Pancreas (tissue), 10 donors: ENCODE results near the gene GFM1. TPM values are rescaled to one million over a fixed set of nuclear protein-coding genes. Genes with fewer than 3 reads are reported as not detected.

Source experiments
- ATAC-seq, 4 donors: fragments of 200-7000 bp; cut with Tn5 transposase; one replicate each; pipeline versions ENCODE4 v1.8.0 to v1.9.1; 2020; ENCODE audit warnings: mild to moderate bottlenecking in 4 of 4, moderate library complexity in 4 of 4
- DNase-seq, 6 donors: peaks; one replicate each; pipeline ENCODE4 v3.0.0-alpha.2; 2020
- FAIRE-seq: peaks from 2 replicates; lab custom pipeline; 2012; peaks lifted over from hg19 to GRCh38; lab: Jason Lieb, UNC
- H3K27ac ChIP-seq, 4 donors: fragments of 200-600 bp; sonication (generic); 1 replicate in 3 of 4; 2 replicates in 1 of 4; pipeline versions ENCODE4 v1.5.0 to v1.8.0; 2020
- H3K27me3 ChIP-seq, 4 donors: fragments of 200-600 bp; one replicate each; pipeline ENCODE4 v1.8.0; 2021
- H3K36me3 ChIP-seq, 3 donors: fragments of 200-600 bp; sonication (generic) in 1 of 3; one replicate each; pipeline versions ENCODE4 v1.5.0 to v1.8.0; 2020 to 2021
- H3K4me1 ChIP-seq, 3 donors: fragments of 200-600 bp; one replicate each; pipeline ENCODE4 v1.8.0; 2021
- H3K4me3 ChIP-seq, 4 donors: fragments of 200-600 bp; sonication (generic) in 2 of 4; one replicate each; pipeline versions ENCODE4 v1.5.0 to v1.8.0; 2020 to 2021
- H3K9me3 ChIP-seq, 4 donors: fragments of 200-600 bp; one replicate each; pipeline ENCODE4 v1.8.0; 2021
- CTCF ChIP-seq, 4 donors: fragments of 200-600 bp; sonication (generic) in 3 of 4; IDR thresholded peaks; one replicate each; pipeline versions ENCODE4 v1.5.0 to v1.8.0; 2021; ENCODE audit warnings: antibody characterized with exemption in 4 of 4
- WGBS, 2 donors: extraction: QIAGEN DNeasy Blood & Tissue Kit; methylation state at CpG; one replicate each; pipeline ENCODE4 v1.1.7; 2013; 5-methylcytosine and 5-hydroxymethylcytosine counted together
- intact Hi-C, 3 donors: fragments of 100-400 bp; cut with DNase I; formaldehyde crosslinking; loops; one replicate each; pipeline versions ENCODE4 v1.11.1 to v1.14.2; 2022
- polyA plus RNA-seq, 2 donors: library from polyadenylated mRNA; stranded (reverse); fragments of 200-250 nt; gene quantifications; one replicate each; pipeline ENCODE4 v1.2.3, GENCODE V29; 2013
- total RNA-seq, 6 donors: library from RNA; stranded (reverse); fragmentation: NEBNext Ultra II Directional in 4 of 6; extraction: Animal tissue kit (Norgen Biotek cat#: 25700) in 4 of 6; gene quantifications; one replicate each; pipeline versions ENCODE4 v1.2.1 to v1.2.4, GENCODE V29; 2021 to 2023
- donor health status: healthy with polysubstance abuse.
- donor health status: DM: no; HTN: no; CAD: no; lungs with moderate emphysema.
- donor health status: DM: no; HTN: no; CAD: no.
- donor health status: control.
- donor health status: control.
- donor health status: Bipolar disorder and iron deficiency.
- donor health status: DM: yes; HTN: yes; CAD: no.
- donor health status: DM: no; HTN: no; CAD: no.
- donor health status: DM: no; HTN: no; CAD: no.
- donor health status: DM: yes; HTN: yes; CAD: no.

Gene GFM1
- total and polyA plus RNA-seq, 8 donors: 5.7 to 24.0 (median 17.2) TPM

- TF ChIP-seq CTCF (IDR thresholded peaks at IDR 0.05): no peak
- 20 to 21% methylated on average over 2 of the region's 2 CpGs for WGBS, 2 donors
- ATAC-seq (no peak), FAIRE-seq (no peak), DNase-seq (no peak)
- no peaks in the 10 kb centered on the region for H3K4me1 ChIP-seq
- intact Hi-C loops: no loop called here
- no peaks in the 10 kb centered on the region for H3K9me3 ChIP-seq
- H3K36me3 ChIP-seq: no peaks in the 10 kb centered on the region
- H3K27ac ChIP-seq: no peak overlapping the region
- no peaks in the 10 kb centered on the region for H3K27me3 ChIP-seq
- H3K4me3 ChIP-seq: no peak overlapping the region
These were observed 52.3 kb downstream of the GFM1 start for GRCh38 chr3:158696618-158697017.

GRCh38 chr3:158700559-158700958 lies 56.2 kb downstream of the GFM1 start:
- no peak for FAIRE-seq
- DNase-seq: no peak

GRCh38 chr3:158701420-158702065 lies 57.2 kb downstream of the GFM1 start:
- TF ChIP-seq CTCF (IDR thresholded peaks at IDR 0.05): no peak
- H3K36me3 ChIP-seq: no peaks in the 10 kb centered on the region
- intact Hi-C loops: no loop called here
- FAIRE-seq (no peak), DNase-seq (no peak), ATAC-seq (no peak)
- H3K4me1 ChIP-seq: no peaks in the 10 kb centered on the region
- WGBS, 2 donors: 89 to 90% methylated on average over 4 of the region's 4 CpGs
- no peaks in the 10 kb centered on the region for H3K9me3 ChIP-seq
- no peak overlapping the region for H3K27ac ChIP-seq
- no peaks in the 10 kb centered on the region for H3K27me3 ChIP-seq
- no peak overlapping the region for H3K4me3 ChIP-seq

More at GRCh38 chr3:158700559-158700958, 56.2 kb downstream of the GFM1 start:
- Histone ChIP-seq H3K27me3 (no peaks in the 10 kb centered on the region), H3K27ac (no peak overlapping the region), H3K4me3 (no peak overlapping the region), H3K9me3 (no peaks in the 10 kb centered on the region), H3K4me1 (no peaks in the 10 kb centered on the region), H3K36me3 (no peaks in the 10 kb centered on the region)
- intact Hi-C loops: no loop called here
- TF ChIP-seq CTCF (IDR thresholded peaks at IDR 0.05): no peak
- peak in 2 of 4 donors; percentile 32 to 42 for ATAC-seq

GRCh38 chr3:158702815-158703481 lies 58.6 kb downstream of the GFM1 start:
- no peaks in the 10 kb centered on the region for H3K27me3 ChIP-seq
- no peaks in the 10 kb centered on the region for H3K36me3 ChIP-seq
- no peak for DNase-seq
- TF ChIP-seq CTCF (IDR thresholded peaks at IDR 0.05): no peak
- no peaks in the 10 kb centered on the region for H3K9me3 ChIP-seq
- FAIRE-seq: no peak
- intact Hi-C loops: no loop called here
- no peak overlapping the region for H3K4me3 ChIP-seq
- H3K27ac ChIP-seq: no peak overlapping the region
- peak in 1 of 4 donors; percentile 18 for ATAC-seq
- 75 to 87% methylated on average over 4 of the region's 4 CpGs for WGBS, 2 donors
- H3K4me1 ChIP-seq: no peaks in the 10 kb centered on the region

GRCh38 chr3:158703566-158703965 lies 59.2 kb downstream of the GFM1 start:
- H3K27me3 ChIP-seq: no peaks in the 10 kb centered on the region
- DNase-seq: no peak
- no peak for ATAC-seq
- H3K9me3 ChIP-seq: no peaks in the 10 kb centered on the region
- no peak overlapping the region for H3K27ac ChIP-seq
- intact Hi-C loops: no loop called here
- TF ChIP-seq CTCF (IDR thresholded peaks at IDR 0.05): no peak
- no peaks in the 10 kb centered on the region for H3K36me3 ChIP-seq
- WGBS, 2 donors: 94 to 96% methylated on average over 1 of the region's 1 CpG
- no peak for FAIRE-seq
- no peaks in the 10 kb centered on the region for H3K4me1 ChIP-seq
- no peak overlapping the region for H3K4me3 ChIP-seq
